IPS-15b (cell line): ENCODE data around the gene ITGA2B.
"Not testable (repeated sequence)": the region's sequence is repeated elsewhere in the genome, so short reads cannot be mapped to it uniquely, and the experiment has no call there.

Experiments used
- H3K27me3 ChIP-seq: one replicate; pipeline ENCODE4 v1.6.1; 2013; ENCODE audit warnings: low read length; ENCODE audit not compliant: control insufficient read depth, insufficient read depth
- H3K36me3 ChIP-seq: one replicate; pipeline ENCODE4 v1.6.1; 2013; ENCODE audit warnings: low read length; ENCODE audit not compliant: control insufficient read depth, insufficient read depth
- H3K4me1 ChIP-seq: one replicate; pipeline ENCODE4 v1.6.1; 2013; ENCODE audit warnings: mild to moderate bottlenecking, low read length; ENCODE audit not compliant: control insufficient read depth, insufficient read depth
- H3K4me3 ChIP-seq: one replicate; pipeline ENCODE4 v1.5.1; 2013; ENCODE audit warnings: low read depth, low read length
- H3K9ac ChIP-seq: one replicate; pipeline ENCODE4 v1.6.1; 2013; ENCODE audit warnings: low read depth, mild to moderate bottlenecking, low read length
- H3K9me3 ChIP-seq: one replicate; pipeline ENCODE4 v1.6.1; 2013; ENCODE audit warnings: mild to moderate bottlenecking, low read length; ENCODE audit not compliant: control insufficient read depth, insufficient read depth

ITGA2B gene

DNA sequence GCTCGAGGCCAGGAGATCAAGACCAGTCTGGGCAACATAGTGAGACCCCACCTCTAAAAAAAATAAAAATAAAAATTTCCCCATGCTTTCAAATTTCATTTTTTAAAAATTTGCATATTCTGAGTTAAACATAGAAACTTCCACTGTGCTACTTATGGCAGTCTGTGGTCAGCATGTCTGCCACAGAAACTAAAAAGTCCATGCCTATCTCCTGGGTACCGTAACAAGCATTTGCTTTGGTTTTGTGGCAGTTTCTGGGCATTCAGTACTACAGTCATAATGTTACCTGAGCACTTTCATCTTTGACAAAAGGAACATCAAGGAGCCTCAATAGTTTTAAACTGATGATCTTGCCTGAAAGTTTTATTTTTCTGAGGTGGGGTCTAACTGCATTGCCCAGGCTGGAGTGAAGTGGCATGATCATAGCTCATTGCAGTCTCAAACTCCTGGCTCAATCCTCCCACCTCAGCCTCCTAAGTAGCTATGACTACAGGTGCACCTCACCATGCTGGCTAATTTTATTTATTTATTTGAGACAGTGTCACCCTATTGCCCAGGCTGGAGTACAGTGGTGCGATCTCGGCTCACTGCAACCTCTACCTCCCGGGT lies 13.2 kb upstream of the ITGA2B start:
- Histone ChIP-seq H3K36me3 (peaks cover 31% of the 10 kb centered on the region), H3K27me3 (no peaks in the 10 kb centered on the region), H3K4me1 (no peaks in the 10 kb centered on the region), H3K4me3 (no peak overlapping the region), H3K9ac (no peak overlapping the region), H3K9me3 (no peaks in the 10 kb centered on the region)

DNA sequence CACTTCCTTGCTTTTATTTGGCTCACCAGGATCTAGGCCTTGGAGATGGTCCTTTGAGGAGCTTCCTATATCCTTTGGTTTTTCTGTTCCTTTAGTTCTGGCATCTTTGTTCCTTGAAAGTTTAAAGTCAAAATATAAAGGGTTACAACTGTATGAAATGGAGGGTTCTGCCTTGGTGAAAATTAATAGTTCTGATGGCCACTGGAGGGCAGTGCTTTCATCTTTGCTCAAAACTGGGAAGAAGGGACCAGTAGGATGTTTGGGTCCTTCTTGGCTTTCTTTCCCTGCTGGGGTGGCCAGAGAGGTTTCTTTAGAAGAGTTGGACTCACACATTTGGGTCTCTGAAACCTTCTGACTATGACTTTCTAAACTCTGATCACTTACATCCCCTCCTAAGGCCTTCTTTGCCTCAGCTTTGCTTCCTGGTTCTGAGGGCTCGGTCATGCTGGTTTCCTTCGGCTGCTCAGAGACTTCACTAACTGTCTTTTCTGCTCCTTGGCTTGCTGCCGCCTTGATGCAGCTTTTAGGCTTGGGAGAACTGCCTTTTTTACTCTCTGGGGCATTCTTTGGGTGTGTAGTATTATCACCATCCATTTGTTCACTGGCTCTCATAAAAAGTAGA lies 10.9 kb upstream of the ITGA2B start:
- H3K9ac ChIP-seq, result no peak overlapping the region
- H3K36me3 ChIP-seq, result peaks cover 38% of the 10 kb centered on the region
- no peaks in the 10 kb centered on the region for H3K9me3 ChIP-seq
- no peaks in the 10 kb centered on the region for H3K4me1 ChIP-seq
- no peak overlapping the region for H3K4me3 ChIP-seq
- H3K27me3 ChIP-seq, result no peaks in the 10 kb centered on the region

DNA sequence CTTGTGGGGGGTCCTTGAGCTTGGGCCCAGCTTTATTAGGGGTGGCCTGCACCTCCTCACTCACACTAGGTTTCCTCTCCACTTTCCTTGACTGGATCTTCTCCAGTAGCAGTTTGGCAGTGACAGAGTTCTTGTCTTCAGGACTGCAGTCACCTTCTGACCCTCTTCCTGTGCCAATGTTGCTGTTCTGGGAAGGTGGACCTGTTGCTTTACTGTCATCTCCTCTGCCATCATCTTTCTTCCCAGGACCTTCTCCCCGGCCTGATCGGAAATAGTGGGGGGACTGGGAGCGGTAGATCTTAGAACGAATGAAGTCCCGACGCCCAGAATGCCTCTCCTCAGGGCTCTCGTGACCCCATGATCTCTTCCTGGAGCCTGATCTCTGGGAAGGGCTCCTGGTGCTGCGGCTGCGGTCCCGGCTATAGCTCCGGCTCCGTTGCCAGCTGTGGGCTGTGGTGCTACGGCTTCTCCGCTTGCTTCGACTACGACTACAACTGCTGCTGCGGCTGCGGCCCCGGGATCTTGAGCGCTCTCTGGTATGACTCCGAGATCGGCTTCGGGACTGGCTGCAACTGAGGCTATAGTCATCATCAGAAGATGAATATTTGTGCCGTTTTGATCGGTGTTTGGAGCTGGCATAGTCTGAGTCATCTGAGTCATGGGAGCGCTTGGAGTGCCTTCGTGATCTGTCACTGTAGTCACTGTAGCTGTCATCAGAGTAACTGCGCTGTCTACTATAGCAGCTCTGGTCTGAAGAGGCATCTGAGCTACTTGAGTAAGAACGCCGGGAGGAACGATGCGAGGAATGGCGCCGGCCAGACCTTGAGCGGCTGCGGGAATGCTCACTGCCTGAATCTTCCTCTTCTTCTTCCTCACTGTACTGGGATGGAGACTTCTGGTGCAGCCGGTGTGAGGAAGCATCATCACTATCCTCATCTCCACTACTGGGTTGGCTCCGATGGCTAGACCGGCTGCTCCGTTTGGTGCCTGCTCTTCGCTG lies 9.5 kb upstream of the ITGA2B start:
- Histone ChIP-seq H3K4me3 (no peak overlapping the region), H3K36me3 (peaks cover 38% of the 10 kb centered on the region), H3K9ac (no peak overlapping the region), H3K27me3 (no peaks in the 10 kb centered on the region), H3K4me1 (no peaks in the 10 kb centered on the region), H3K9me3 (no peaks in the 10 kb centered on the region)

DNA sequence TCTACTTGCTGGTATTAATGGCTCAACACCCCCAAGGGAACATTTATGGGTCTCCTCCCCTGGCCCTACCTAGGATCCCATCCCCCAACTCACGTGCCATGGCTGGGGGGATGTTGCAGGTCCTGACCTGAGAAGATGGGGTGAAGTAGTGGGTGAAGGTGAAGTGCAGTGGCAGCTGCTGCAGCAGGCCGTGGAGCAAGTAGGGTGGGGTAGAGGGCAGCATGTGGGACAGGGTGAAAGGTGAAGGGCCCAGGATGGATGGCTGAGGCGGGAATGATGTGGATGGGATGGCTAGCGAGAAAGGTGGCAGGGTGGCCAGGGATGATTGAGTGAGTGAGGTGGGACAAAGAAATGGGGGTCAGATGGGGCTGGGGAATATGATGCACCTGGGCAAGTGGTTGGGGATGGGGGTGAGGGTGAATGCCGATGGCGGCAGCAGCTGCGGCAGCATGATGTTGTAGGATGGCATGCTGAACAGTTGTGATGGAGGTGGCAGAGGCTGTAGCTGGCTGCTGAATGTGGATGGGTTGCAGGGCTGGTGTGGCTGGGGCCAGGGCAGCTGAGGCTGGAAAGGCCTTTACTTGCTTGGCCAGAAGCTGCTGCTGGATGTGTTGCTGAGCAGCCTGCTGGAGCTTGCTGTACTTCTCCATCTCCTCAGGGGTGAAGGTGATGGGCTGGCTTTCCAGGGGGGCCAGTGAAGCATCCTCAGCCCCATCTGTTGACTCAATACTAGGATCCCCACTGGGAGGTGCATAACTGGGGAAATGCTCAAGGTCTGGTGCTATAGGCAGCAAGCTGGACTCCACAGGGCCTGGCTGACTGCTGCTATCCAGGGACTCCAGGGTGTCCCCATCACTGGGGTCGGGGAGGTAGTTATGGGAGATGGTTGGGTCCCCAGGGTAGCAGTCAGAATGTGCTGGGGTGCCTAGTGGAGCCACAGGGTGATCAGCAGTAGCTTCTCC lies 8.3 kb upstream of the ITGA2B start:
- no peaks in the 10 kb centered on the region for H3K9me3 ChIP-seq
- H3K27me3 ChIP-seq, result no peaks in the 10 kb centered on the region
- H3K4me1 ChIP-seq, result no peaks in the 10 kb centered on the region
- H3K4me3 ChIP-seq, result no peak overlapping the region
- H3K9ac ChIP-seq, result no peak overlapping the region
- H3K36me3 ChIP-seq, result peaks cover 38% of the 10 kb centered on the region

DNA sequence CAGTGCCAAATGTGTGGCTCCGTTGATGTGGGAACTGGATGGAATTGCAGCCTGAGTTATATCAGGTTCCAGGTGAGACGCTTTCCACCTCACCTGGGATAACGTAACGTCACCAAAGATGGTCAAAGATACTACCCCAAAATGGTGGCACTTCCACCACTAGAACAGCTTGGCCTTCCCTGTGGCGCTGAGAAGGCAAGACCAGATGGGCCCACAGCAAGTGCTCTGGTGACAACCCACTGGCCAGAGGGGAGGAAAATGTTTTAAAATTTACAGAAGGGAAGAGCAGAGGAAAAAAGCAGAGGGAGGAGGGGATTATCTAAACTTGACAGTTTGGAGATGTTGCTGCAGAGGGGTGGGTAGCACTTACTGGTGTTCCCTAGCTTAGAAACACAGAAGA lies 7.5 kb upstream of the ITGA2B start:
- H3K4me3 ChIP-seq, result no peak overlapping the region
- H3K36me3 ChIP-seq, result peaks cover 38% of the 10 kb centered on the region
- H3K4me1 ChIP-seq, result no peaks in the 10 kb centered on the region
- no peak overlapping the region for H3K9ac ChIP-seq
- H3K27me3 ChIP-seq, result no peaks in the 10 kb centered on the region
- H3K9me3 ChIP-seq, result no peaks in the 10 kb centered on the region

DNA sequence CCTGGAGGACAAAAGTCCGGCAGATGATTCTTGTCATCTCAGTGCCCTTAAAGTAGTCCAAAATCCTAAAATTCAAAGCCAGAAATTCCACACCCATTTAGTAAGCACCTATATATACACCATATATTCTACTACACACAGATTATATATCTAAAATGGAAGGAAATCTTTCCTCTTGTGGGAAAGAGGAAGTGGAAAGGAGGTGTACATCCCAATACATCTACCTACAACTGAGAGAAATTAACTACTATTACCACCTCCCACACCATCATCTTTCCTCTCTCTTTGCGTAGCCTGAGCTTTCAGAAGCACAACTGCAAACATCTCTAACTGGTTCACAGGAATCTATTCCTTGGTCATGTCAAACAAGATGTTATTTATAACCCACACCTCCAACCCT lies 5.4 kb upstream of the ITGA2B start:
- Histone ChIP-seq H3K27me3 (no peaks in the 10 kb centered on the region), H3K9me3 (no peaks in the 10 kb centered on the region), H3K4me3 (no peak overlapping the region), H3K36me3 (peaks cover 24% of the 10 kb centered on the region), H3K9ac (no peak overlapping the region), H3K4me1 (no peaks in the 10 kb centered on the region)

DNA sequence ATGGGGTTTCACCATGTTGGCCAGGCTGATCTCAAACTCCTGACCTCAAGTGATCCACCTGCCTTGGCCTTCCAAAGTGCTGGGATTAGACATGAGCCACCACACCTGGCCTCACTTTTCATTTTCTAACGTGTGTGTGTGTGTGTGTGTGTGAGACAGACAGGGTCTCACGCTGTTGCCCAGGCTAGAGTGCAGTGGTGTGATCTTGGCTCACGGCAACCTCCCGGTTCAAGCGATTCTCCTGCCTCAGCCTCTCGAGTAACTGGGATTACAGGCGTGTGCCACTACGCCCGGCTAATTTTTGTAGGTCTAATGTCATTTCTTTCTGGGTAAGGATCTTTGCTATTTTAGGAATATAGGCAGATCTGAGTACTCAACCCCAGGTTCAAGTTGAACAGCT lies 4.7 kb upstream of the ITGA2B start:
- not testable (repeated sequence) for H3K9ac ChIP-seq, H3K27me3 ChIP-seq, H3K4me3 ChIP-seq, H3K9me3 ChIP-seq, H3K4me1 ChIP-seq
- peaks cover 17% of the 10 kb centered on the region for H3K36me3 ChIP-seq

DNA sequence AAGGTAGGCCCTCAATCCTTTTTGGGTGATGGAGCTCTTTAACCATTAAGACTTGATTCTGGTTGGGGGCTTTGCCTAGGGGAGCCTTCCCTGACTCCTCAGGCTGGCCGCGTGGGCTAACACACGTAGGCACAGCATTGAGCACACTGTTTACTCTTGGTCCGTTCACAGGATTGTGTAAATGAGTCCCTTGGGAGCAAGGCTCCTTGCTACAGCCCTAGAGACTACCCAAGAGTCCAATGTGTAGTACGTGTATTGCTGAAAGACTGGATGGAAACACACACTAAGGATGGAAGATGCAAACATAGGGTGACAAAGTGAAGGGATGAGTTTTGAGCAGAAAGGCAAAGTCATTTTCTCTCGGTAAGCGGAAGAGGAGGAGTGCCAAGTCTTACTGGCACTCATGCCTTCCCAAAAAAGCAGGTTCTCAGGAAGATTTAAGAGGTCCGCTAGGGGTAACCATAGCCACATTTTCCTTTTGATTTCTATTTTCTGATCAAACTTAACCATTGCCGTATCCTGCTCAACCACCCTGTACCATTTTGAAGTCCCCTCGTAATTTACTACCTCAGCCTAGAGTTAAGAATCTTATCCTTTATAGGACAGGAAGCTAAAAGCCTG lies 911 bp upstream of the ITGA2B start:
- no peaks in the 10 kb centered on the region for H3K4me1 ChIP-seq

DNA sequence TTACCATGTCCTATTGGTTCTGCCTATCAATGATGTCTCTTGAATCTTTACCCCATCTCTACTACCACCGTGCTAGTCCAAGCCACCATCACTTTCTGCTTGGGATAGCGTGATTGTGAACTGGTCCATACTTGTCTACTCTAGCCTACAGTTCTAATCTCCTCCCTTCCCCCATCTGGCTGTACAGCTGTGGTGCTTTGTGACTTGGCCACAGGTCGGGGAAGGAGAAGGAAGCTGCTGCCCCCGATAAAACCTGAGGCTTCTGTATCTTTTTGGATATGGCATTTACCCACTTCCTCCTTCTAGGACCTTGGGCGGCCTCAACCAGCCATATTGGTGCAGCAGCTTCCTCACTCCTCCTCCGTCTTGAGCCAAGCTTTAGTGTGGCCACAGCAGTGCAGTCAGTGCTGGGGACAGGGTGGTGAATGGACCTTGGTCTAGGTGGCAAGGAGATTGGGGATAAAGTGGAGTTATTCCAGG lies 314 bp upstream of the ITGA2B start:
- no peaks in the 10 kb centered on the region for H3K4me1 ChIP-seq
- H3K27me3 ChIP-seq, result peaks cover 18% of the 10 kb centered on the region
- no peak overlapping the region for H3K9ac ChIP-seq
- no peaks in the 10 kb centered on the region for H3K36me3 ChIP-seq
- no peaks in the 10 kb centered on the region for H3K9me3 ChIP-seq
- H3K4me3 ChIP-seq, result no peak overlapping the region

More for the DNA sequence above, 911 bp upstream of the ITGA2B start:
- peaks cover 15% of the 10 kb centered on the region for H3K27me3 ChIP-seq
- no peak overlapping the region for H3K9ac ChIP-seq
- no peaks in the 10 kb centered on the region for H3K36me3 ChIP-seq
- no peak overlapping the region for H3K4me3 ChIP-seq
- no peaks in the 10 kb centered on the region for H3K9me3 ChIP-seq

DNA sequence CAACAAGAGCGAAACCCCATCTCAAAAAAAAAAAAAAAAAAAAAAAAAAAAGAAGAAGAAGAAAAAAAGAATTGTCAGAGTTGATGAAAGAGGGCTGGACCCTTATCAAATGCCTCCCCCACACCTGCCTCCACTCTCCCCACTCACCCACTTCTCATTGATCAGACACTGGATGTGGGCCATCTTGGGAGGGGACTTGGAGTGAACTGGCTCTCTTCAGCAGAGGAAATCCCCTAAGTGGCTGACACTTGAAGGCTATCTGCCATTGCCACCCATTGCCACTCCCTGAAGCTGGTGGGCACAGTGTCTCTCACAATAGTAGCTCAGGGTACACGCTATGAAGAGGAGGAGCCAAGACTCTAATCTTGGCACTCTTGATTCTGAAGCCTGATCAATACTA lies 1.6 kb downstream of the ITGA2B start:
- no peak overlapping the region for H3K4me3 ChIP-seq
- H3K9ac ChIP-seq, result no peak overlapping the region
- H3K36me3 ChIP-seq, result no peaks in the 10 kb centered on the region
- H3K4me1 ChIP-seq, result peaks cover 2% of the 10 kb centered on the region
- no peaks in the 10 kb centered on the region for H3K9me3 ChIP-seq
- peaks cover 36% of the 10 kb centered on the region for H3K27me3 ChIP-seq

DNA sequence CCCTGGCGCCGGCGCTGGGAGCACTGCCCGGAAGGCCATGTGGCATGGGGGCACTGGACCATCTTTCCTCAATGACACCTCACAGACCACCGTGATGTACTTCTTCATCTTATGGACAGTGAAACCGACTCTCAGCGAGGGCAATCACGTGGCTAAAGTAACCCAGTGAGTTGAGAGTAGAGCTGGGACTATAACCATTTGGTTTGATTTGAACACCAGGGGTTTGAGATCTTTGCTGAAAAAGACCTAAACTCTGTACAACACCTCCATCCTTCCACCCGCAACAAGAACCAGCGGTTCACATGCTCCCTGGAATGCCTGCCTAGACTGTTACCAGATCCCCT lies 3.3 kb downstream of the ITGA2B start:
- H3K9ac ChIP-seq, result no peak overlapping the region
- H3K36me3 ChIP-seq, result no peaks in the 10 kb centered on the region
- peak overlapping the region; percentile 70 for H3K4me3 ChIP-seq
- H3K4me1 ChIP-seq, result peaks cover 2% of the 10 kb centered on the region
- H3K9me3 ChIP-seq, result no peaks in the 10 kb centered on the region
- peaks cover 39% of the 10 kb centered on the region for H3K27me3 ChIP-seq
